ENCODE measurements around the gene ZFP36L1.
A peak's percentile ranks its signal among the peaks of the same experiment; 100 is the strongest.

The ZFP36L1 gene

DNA sequence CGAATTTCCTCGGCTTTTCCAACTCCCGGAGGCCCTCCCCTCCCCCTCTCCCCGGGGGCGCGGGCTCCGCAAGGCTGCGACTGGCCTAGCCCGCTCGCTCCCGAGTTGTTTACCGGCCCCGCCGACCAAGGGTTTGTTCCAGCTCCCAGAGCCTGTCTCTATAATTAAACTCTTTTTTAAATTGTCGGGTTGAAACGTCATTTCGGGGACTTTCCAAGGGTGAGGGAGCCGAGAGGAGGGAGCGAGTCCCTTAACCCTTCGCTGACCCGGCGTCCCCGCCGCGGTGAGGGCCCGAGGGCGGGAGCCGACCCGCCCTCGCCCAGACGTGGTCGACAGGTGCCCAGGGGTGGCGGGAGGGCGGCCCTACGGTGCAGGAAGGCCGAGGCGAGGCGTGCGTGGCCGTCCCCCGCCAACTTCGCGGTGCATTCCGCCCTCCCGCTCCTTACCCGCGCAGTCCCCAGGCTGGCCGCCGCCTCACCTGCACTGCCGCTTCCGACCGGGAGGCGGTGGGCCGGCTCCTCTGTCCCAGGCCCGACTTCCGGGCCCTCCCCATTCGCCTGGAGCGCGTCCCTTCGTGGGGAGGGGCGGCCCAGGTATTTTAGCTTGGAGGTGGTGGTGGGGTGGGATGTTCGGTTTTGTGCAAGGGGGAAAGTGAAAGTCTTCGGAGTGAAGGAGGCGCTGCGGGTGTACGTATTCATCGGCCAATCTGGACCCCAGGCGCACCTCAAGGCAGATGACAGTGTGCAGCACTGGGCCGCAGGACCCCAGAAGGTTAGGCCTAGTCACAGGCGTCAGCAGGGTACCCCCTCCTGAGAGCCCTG is 2.9 kb upstream of the ZFP36L1 start:
- DNase-seq (ENCODE audit: low read depth in 2 of 2): peak; percentile 61 to 71

DNA sequence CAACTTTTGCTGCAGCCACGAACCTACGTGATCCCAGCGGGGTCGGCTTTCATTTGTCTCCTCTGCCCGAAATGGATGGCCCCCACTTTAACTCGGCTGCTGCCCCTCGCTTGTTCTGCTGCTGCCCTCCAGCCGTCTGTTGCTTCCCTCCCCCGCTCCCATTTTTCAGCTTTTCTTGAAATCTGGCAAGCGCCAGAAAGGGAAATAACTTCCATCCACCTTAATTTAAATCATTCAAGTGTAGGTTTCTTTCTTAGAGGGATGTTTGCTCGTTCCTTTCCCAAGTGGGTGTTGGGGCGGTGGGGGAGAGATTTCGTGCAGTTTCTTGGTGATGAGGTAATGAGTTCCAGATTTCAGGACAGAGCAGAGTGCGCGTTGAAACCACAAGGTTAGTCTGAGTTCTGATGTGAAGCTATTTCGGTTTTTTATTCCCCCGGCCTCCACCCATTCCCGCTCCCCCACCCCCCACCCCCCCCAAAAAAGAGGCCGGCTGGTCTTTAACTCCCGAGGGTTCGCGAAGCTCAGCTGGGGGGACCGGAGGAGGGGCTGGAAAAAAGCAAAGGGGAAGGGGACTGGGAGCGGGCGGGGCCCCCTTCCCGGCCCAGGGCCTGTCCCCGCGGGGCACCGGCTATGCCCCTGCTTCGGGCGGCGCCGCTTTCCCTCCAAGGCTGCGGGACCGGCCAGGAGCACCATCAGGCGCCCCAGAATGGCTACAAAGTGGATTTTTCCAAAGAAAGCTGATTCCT is 2.2 kb upstream of the ZFP36L1 start:
- DNase-seq (ENCODE audit: low read depth in 2 of 2): peak in 1 of 2 experiments; percentile 59

DNA sequence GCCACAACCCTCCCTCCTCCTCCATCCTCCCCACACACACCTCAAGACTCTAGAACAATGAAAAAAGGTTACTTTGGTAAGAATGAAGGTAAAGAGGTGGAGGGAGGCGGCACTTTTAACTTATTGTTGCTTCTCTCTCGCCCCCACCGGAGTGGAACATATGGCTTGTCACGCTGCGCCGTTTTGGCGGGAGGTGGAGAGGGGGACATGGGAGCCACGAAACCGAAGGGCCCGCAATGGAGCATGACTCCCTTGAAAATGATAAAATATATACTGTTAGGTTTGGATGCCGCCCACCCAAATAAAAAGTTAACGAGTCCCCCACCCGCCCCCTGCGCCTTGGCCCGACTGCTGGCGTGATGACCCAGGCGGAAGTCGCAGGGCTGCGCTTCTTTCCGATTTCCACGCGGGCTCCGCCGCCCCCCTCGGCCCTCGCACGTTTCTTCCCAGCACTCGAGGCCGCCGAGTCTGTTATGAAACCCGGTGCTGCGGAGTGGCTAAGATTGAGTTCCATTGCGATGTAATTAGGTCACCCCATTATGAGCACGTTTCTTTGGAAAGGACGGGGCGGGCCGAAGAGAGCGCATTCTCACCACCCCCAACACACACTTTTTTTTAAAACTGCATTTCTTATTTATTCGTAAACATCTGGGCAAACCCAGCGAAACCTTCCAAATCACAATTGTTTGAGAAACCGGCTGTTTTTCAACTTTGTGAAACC is 1.4 kb upstream of the ZFP36L1 start:
- DNase-seq (ENCODE audit: low read depth in 2 of 2): peak; percentile 72 to 79

DNA sequence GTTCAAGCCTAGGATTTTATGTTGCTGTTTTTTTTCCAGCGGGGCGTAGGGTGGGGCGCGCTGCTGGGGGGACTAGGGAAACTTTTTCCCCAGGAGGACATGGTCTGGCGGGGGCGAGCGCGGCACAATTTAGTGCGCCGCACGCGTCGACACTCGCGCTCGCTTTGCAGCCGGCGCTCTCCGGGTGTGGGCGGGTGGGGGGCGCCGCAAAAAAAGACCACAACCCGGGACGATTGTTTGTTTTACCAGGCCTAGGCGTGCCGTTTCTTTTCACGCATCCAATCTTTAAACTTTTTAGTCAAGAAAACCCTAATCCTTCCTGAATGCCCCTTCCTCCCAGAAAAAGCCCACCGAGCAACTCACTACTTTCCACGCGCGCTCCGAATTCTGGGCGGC is 865 bp upstream of the ZFP36L1 start:
- DNase-seq (ENCODE audit: low read depth in 2 of 2): no peak

DNA sequence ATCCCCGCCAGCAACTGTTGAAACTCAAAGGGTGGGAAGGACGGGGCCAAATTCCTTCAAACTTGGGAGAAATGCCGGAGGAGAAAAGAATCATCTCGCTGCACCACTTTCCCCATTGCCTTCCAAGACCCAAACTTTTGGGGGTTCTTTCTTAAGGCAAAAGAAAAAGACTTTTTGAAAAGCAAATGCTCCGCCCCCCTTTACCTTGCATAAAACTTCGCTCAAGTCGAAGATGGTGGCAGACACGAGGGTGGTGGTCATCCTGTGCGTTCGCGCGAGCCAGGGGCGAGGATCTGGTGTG is 239 bp downstream of the ZFP36L1 start:
- no peak for DNase-seq (ENCODE audit: low read depth in 2 of 2)

DNA sequence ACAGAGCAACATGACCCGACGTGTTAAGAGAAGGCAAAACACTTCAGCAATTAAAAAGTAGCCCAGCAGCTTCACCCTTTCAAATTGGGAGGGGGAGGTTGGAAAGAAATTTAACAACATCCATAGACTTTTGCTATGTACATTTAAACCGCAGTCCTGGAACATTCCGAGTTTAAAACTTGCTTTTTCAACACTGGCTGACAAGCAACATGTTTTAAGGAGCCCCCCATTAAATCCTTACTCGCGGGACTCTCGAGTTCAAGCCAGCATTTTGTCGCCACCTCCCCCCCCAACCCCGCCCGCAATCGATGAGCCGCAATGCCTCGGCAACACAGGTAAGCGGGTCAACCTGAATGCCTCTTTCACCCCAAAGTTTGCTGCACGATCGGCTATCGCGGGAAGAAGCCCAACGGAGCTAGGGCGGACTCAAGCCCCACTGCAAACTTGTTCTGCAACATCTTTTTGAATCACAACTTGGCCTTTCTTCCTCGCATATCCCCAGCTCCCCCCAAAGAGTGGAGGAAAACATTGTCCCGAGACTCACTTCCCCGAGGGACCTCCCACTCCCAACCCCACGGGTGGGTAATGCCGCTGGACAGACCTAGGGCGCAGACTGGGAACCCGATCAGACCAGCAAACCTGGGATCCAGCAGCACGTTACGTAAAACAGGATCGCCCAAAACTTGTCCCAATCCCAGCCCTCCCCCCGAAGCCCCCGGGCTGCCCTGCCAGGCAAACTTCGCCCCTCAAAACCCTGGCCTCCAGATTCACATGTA is 777 bp downstream of the ZFP36L1 start:
- no peak for DNase-seq (ENCODE audit: low read depth in 2 of 2)

DNA sequence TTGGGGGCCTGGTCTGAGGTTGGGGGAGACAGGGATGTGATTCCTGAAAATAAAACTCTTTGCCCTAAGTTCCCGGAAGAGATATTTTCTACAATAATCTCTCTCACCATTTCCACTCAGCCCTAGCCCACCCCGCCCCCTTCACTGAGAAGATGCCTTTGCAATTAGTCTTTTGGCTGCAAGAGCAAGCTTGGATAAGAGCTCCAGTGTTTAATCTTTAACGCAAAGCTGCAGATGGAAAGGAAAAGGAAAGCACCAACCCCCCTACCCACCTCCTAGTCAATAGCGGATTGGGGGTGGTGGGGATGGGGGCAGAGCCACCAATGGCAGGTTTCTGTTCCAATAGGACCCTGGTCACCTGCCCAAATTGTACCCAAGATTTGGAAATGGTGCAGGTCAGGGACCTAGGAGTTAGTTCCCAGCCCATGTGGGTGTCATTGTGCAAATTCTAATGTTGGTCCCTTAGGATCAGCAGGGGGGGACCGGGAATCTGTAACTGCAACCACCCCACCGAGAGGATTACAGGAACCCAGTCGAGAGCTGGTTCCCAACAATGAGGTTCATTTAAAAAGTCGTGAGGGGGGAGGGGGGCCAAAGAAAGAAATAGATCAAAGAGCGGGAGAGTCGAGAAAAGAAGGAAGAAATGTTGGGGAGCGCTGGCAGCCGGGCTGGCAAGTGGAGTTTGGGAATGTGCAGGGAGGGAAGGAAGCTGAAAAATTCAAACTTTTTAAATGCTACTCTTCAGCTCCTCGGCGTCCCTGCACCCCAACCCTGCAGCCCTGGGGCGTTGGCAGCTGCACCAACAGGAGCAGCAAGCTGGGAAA is 1.6 kb downstream of the ZFP36L1 start:
- DNase-seq (ENCODE audit: low read depth in 2 of 2): no peak

DNA sequence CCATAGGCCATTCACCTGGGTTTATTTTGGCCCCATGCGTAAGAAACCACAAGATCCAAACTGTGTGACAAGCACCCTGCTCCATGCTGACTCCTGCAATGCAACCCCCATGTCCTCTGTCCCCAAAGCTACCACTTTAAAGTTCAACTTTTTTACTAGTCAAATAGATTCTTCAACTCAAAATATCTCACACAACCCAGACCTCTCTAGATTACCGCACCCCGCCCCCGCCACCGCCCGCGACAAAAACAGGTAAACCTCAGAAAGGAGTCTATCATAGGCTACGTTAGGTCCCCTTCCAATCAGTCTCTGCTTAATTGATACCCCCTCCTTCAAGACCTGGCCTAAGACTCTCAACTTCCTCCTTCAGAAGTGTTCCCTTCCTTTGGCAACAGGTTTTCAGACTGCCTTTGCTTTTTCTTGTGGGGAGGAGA is 2.2 kb downstream of the ZFP36L1 start:
- no peak for DNase-seq (ENCODE audit: low read depth in 2 of 2)

DNA sequence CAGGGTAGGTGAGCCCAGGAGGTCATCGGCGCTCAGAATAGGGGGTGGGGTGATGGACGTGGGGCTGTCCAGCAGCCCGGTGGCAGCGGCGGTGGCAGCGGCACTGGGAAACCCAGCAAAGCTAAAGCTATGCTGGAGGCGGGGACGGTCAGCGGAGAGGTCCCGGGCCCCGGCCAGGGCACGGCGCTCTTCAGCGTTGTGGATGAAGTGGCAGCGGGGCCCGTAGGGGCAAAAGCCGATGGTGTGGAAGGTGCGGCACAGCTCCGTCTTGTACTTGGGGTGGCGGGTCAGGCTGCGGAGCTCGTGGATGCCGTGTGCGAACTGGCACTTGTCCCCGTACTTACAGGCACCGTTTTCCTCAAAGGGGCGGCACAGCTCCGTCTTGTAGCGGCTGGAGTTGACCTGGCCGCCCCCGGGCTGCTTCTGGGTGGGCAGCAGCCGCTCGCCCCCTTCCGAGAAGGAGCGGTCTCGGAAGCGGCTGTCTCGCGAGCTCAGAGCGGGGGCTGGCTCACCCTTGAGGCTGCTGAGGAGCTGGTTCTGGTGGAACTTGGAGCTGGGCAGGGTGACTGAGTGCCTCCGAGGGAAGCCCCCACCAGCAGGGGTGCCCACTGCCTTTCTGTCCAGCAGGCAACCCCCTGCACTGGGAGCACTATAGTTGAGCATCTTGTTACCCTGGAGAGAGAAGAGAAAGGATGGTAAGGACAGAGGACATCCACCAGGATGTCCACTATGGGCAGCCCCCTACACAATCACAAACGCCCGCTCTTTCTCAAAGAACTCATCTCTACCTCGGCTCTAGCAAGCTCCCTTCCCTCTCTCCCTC is 2.8 kb downstream of the ZFP36L1 start:
- no peak for DNase-seq (ENCODE audit: low read depth in 2 of 2)

DNA sequence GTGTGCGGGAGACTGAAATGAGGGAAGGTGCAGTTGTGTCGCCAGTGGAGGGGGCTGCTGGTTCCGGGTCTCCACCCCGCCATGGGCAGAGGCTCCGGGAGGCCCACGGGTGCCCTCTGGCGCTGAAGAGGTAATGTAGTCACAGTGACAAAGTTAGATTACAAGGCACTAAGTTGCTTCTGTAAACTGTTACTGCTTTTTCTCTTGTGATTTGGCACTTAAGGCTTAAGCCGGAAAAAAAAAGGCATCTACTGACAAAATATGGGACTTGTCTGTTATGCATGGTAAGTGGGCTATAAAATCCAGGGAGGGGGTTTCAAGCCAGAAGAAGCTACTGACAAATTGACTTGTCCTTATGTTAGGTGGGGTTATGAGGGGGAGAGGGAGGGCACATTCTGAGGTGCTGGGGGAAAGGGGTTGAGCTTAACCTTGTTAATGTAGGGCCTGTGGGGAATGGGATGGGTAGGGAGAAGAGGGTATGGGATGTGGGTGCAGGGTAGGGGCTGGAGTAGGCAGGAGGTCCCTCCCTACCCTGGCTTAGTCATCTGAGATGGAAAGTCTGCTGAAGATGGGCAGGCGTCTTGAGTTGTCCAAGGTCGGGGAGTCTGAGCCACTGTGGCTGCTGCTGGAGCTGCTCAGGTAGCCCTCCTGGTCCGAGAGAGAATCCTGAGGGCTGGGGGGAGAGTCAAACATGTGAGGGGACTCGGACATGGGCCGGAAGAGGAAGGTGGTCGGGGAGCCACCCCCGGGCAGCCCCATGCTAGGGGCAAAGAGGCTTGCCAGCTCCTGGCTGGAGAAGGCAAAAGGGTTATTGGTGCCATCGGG is 3.7 kb downstream of the ZFP36L1 start:
- peak; percentile 68 to 73 for DNase-seq (ENCODE audit: low read depth in 2 of 2)

DNA sequence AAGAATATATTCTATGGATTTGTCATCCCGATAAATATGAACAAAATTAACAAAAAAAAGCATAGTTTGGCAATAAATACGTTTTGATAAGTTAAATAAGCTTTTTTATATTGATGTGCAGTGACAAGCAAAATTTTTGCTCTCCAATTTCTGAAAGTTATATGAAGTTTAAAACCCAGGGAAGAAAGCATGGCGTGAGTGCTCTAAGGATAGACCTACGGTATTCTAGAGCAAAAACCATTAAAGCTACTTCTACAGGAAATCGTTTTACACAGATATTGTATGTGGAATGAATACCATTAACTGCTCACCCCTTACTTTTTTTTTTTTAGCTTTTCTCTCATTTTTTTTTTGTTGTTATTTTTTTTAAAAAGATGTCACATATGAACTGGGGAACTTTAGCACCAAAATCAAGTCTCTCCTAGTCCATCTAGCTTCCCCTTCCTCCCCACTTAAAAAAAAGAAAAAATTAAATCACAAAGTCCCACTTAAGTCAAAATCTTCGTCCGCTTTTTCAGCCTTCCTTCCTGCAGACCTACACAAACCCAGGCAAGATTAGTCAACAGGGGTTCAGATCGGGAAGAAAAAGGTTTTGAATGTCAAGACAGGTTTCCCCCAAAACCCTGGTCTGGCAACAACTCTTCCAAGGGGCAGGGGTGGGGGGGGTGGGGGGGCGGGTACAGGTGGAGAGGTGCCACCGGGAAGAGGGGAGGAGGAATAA is 4.4 kb downstream of the ZFP36L1 start:
- DNase-seq (ENCODE audit: low read depth in 2 of 2): no peak

DNA sequence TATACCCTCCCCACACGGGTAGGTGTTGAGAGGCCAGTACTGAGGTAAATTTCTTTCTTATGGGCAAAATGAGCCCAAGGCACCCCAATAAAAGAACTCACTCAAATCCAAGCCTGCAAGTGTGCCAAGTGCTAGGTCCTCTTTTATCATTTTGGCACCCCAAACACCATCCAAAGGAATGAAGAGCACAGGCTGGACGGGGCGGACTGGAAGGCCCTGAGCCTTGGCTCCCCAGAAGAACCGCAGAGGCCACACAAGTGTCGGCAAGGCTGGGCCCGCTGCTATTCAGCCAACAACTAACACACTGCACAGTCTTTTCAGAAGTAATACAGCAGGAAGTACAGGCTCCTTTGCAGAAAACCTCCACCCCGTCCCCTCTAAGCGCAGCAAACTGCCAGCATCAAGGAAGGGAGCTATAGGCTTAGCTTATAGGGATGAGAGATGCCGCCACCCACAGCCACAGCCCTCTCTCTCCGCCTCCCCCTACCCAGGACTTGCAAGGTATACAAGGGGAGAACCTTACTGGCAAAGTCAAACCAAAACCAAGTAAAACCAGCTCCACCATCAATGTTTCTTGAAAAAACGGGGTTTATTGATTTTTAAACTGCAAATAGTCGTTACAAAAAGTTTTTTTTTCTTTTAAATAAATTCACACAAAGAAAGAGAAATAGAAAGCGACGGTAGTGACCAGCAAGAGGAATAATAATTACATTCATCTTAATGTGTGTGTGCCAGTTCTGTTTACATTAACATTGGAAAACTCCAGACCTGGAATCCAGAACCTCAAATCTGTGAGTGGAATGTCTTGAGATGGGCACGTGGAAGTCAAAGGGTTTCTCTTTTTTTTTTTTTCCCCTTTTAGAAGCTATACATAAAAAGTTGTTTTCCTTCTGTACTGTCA is 5.5 kb downstream of the ZFP36L1 start:
- no peak for DNase-seq (ENCODE audit: low read depth in 2 of 2)

DNA sequence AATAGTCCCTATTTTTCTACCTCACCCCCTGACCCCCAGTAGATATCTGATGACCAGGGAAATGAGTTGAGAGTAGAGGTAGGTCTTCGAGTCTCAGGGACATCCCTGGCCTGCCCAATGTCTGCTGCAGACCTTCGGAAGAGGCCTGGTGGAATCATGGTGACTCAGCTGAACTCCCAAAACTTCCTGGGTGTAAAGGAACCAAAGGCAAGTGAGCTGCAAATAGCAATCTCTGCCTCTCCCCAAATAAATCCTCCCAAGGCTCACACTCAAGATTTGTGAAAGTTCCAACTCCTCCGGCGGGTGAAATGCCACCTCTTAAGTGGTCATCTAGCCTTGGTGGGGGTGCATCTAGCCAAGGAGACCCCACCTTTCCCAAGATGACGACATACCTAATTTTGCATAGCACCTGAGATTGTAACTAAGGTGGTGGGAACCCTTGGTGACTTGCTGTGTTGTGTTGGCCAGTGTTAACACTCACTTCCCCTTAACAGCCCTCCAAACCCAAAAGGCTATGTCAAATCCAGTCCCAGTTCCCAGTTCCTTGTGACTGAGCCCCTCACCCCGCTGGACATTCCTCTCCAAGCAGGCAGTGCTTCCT is 6.3 kb downstream of the ZFP36L1 start:
- DNase-seq (ENCODE audit: low read depth in 2 of 2): no peak

DNA sequence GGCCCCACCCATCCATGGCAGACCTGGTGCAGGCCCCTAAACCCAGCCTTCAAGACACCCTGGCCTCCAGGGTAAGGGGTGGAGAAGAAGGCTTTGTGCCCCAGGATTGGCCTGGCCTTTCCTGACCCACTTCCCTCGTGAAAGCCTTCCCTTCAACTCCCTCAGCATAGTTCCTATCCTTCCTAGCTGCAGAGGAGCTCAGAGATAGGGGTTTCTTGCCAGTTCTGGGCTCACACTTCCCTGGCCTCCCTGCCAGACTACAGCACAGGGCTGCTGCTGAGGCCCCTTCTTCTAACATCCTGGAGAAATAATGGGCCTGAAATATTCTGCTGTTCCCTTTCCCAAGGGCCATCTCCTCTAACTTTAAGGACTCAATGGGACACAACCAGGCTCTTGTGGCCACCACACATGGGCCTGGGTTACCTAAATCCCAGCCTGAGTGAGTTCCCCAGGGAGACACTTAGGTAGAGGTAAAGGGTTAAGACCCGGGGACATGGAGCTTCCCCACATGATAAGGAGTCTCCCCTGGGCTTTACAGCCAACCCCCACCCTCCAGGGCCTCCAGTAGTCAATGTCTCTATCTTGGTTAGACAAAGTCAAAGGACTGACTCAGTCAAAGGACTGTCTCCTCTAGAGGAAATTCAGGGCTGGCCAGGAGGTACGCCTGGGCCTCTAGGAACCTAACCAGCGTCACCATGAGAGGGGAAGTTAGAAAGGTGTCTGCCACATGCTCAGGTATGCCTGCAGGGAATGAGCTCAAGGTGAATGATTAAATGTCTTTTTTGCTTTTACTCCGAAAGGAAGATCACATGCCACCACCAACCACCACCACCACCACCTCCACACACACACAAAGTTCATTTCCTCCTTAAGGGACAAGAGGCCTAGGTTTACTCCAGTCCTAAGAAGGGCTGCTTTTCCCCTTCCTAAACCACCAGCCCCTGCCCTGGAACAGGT is 7.1 kb downstream of the ZFP36L1 start:
- DNase-seq (ENCODE audit: low read depth in 2 of 2): no peak

DNA sequence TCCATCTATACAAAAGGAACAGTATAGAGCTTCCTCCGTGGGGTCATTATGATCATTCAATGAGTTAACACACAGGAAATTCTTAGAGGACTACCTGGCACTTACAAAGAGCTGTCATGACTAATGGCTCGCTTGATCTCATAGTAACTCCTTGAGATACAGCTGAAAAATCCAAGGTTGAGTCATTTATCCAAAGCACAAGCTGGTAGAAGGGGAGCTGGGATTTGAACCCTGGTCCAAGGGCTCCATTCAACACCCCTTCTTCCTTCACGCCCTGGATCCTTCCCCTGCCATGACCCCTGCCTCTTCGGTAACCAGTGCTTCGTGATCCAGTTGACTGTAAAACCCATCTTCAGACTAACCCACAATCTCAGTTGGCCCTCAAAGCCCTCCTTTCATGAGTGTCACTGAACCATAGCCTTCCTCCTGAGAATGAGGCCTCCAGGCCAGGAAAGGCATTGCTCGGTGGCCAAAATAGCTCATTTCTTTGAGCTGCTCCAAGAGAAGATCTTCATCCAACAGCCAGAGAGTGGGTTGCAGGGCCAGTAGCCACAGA is 7.8 kb downstream of the ZFP36L1 start:
- DNase-seq (ENCODE audit: low read depth in 2 of 2): no peak
